Measurements from ENCODE around the gene DNAJC1.
A peak's percentile ranks its signal among the peaks of the same experiment; 100 is the strongest.
"Not testable (repeated sequence)": the region's sequence is repeated elsewhere in the genome, so short reads cannot be mapped to it uniquely, and the experiment has no call there.

The DNAJC1 gene, protein sequence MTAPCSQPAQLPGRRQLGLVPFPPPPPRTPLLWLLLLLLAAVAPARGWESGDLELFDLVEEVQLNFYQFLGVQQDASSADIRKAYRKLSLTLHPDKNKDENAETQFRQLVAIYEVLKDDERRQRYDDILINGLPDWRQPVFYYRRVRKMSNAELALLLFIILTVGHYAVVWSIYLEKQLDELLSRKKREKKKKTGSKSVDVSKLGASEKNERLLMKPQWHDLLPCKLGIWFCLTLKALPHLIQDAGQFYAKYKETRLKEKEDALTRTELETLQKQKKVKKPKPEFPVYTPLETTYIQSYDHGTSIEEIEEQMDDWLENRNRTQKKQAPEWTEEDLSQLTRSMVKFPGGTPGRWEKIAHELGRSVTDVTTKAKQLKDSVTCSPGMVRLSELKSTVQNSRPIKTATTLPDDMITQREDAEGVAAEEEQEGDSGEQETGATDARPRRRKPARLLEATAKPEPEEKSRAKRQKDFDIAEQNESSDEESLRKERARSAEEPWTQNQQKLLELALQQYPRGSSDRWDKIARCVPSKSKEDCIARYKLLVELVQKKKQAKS

GRCh38 chr10:22003177-22003963 lies at the start of gene DNAJC1:
Gene DNAJC1 (minus strand): TSS chr10:22003730. CDS start chr10:22003434, 296 bp downstream.
- DNase-seq: peak; percentile 95 to 97 (median 97)

GRCh38 chr10:22053048-22053447 lies 49.5 kb upstream of the DNAJC1 start:
- DNase-seq: no peak

DNA sequence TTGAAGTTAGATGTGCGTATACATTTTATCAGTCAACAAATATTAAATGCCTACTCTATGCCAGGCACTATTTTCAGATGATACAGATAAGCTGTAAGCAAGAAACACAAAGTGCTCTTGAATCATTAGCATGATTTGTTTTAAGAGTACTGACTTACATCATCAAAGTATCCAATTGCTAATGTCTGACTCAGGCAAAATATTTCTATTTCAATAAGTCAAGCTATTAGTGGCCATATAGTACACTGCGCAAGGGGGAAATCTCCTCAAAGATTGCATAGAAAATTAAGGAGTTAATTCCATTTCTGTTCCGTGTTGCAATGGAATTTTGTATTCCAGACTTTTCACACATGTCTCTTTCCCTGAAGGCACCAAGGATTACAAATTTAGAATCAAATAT lies 46.1 kb upstream of the DNAJC1 start:
- no peak for DNase-seq

GRCh38 chr10:22047812-22048211 lies 44.3 kb upstream of the DNAJC1 start:
- no peak for DNase-seq

GRCh38 chr10:22043327-22043633 lies 39.8 kb upstream of the DNAJC1 start:
- DNase-seq: no peak

DNA sequence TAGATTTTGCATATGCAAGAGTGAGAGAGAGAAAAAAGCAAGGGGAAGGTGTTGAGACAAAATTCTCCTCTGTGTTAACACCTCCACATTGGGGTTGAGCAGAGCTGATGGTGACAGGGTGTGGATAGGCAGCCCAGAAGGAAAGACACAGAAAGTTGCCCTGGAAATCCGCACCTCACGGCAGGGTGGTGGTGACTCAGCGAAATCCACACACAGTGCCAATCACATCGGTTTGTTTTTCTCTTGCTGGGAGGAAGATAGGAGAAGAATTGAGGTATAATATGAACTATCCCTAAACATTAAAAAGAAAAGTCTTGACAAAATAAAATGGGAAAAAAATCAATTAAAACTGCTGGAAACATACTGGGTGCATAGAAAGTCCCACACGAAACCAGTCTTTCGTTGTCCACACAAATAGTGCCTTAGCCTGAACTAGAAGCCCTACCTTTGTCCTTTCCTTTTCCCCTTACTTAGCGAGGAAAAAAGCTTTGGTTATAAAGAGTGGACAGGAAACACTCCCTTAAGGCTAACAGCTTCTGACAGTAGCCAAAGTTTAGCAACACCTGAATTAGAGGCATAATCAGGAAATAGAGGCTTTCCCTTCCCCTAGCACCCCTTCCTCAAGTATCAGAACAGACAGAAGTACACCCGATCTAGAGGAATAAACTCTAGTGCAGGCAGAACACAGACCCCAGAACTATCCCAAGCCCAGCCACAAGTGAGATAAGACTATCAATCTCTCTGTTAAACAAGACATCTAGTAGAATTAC lies 39.2 kb upstream of the DNAJC1 start:
- no peak for DNase-seq

GRCh38 chr10:22034333-22034732 lies 30.8 kb upstream of the DNAJC1 start:
- DNase-seq: no peak

DNA sequence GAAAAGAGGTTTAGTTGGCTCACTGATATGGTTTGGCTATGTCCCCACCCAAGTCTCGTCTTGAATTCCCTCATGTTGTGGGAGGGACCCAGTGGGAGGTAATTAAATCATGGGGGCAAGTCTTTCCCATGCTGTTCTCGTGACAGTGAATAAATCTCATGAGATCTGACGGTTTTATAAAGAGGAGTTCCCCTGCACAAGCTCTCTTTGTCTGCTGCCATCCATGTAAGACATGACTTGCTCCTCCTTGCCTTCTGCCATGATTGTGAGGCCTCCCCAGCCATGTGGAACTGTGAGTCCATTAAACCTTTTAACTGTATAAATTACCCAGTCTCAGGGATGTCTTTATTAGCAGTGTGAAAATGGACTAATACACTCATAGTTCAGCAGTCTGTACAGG lies 28.7 kb upstream of the DNAJC1 start:
- DNase-seq: not testable (repeated sequence)

DNA sequence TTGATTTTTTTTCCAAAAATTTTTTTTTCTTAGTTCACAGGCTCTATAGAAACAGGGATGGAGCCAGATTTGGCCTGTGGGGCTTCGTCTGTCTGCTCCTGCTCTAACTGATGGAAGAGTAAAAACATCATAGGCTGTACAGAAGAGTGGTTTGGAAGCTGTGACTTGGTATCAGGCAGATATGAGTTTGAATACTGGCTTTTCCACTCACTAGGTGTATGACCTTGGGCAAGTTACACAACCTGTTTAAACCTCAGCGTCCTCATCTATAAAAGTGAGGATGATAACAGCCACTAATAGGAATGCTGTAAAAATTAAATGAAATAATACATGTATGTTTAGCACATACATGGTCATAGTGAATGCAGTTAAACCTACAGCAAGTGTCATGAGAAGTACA lies 26.9 kb upstream of the DNAJC1 start:
- no peak for DNase-seq

DNA sequence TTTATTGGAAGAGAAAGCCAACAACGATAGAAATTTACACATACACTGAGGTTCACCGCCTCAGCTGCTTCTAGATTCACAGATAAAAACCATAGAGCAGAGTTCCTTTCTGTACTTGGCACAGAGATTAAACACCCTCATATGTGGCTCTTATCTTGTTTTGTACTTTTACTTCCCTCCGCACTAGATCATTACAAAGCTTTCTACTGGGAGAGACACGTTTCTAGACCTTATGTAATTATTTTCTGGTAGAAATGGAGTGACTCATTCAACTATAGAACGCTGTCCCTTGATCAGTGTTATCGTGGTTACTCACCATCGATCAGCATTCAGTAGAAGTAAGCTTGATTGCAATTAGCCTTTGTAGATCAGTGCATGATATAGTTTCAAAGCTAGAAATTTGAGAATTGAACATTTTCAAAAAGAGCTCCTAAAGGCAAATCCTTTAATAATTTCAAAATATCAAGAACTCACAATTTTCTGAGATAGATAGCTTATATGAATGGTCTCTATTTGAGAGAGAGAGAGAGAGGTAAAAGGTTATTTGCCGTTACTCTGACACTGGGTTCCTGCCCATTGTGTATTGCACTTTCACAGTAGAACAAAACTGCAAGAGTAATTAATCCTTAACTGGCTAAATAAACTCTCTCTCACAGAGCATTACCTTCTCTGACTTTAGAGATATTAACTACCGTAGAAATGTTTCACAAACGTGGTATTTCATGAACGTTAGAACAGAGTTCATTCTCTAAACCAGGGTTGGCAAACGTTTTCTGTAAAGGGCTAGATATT lies 26.1 kb upstream of the DNAJC1 start:
- DNase-seq: no peak

DNA sequence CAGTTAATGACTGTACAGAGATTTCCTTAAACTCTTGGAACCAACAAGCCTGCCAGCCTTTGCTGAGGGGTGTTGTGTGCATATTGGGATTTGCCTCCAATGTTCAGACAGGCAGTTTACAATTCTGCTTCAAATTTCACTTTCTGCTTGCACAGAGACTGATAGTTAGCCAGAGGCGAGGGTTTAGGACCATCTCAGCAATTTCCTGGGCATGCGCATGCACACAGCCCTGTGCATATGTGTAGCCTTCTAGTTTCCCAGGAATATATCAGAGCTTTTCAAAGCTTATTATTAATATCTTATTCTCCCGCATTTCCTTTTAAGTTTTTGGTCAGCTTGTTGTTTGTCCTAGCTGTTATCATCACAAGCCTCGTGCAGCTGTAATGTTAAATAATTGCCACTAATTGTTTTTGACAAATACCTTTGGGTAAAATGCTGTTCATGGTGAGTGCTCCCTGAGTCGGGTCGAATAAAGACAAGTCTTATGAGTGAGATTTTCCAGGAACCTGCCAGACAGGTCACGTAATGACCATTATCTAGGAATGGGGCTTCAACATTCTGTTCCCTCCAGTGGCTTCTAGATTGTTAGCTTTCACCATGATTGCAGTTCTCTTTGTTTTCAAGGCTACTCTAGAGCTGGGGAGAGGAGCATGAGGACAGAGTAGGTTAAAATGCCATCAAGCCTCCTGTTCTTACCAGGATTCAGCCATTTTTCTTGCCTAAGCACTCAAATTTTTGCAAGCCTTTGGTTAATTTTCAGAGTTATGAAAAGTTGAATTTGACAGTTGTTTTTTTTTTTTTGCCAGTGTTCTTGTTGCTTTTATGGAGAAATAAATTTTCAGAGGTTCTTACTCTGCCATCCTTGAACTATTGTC lies 24.1 kb upstream of the DNAJC1 start:
- DNase-seq: no peak

DNA sequence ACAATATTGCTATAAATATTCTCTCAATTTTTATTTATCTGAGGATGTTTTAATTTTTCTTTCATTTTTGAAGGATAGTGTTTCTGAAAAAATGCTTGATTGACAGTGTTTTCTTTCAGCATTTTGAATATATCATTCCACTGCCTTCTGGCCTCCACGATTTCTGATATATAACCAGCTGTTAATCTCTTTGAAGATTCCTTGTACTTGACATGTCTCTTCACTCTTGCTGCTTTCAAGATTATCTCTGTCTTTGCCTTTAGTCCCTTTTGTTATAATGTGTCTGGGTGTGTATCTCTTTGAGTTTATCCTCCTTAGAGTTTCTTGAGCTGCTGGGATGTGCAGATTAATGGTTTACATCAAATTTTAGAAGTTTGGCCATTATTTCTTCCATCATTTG lies 22.8 kb upstream of the DNAJC1 start:
- no peak for DNase-seq

GRCh38 chr10:22023508-22023907 lies 20.0 kb upstream of the DNAJC1 start:
- no peak for DNase-seq

- peak; percentile 72 to 78 (median 72) for DNase-seq
Observed at GRCh38 chr10:22022257-22023032, 18.9 kb upstream of the DNAJC1 start.

DNA sequence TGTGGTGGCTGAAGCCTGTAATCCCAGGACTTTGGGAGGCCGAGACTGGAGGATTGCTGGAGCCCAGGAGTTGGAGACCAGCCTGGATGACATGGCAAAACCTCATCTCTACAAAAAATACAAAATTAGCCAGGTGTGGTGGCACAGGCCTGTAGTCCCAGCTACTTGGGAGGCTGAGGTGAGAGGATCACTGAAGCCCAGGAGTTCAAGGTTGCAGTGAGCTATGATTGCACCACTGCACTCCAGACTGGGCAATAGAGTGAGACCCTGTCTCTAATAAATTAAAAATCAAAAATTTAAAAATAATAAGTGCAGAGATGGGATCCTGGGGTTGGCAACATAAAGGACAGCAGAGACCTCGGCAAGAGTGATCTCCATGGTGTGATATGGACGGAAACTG lies 17.6 kb upstream of the DNAJC1 start:
- DNase-seq: not testable (repeated sequence)

DNA sequence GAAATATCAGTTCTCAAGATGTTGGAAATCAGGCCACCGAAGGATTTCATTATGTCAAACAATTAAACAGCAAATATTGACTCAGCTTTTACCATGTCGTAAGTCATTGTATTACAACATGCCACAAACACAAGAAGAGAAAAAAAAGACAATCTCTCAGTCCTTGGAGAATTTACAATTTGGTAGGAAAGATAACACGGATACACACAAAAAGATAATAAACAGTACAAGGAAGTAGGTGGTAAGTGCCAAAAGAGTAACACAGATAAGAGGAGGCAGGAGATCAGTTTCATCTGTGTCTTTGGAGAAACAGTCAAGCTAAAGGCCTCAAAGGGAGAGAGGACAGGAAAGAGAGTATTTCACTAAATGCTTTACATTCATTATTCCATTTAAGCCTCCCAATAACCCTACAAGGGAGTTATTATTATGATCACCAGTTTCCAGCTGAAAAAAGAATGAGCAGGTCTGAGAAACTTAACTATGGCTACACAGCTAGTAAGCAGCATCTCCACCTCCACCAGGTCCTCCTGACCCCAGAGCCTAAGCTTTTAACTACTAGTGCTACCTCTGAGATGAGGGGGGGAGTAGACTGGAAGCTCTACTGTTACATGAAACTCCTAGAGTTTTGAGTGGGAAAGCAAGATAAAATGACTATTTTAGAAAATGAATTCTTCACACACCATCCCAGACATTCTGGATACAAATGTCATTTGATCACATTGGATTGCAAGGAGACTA lies 13.9 kb upstream of the DNAJC1 start:
- DNase-seq: no peak

DNA sequence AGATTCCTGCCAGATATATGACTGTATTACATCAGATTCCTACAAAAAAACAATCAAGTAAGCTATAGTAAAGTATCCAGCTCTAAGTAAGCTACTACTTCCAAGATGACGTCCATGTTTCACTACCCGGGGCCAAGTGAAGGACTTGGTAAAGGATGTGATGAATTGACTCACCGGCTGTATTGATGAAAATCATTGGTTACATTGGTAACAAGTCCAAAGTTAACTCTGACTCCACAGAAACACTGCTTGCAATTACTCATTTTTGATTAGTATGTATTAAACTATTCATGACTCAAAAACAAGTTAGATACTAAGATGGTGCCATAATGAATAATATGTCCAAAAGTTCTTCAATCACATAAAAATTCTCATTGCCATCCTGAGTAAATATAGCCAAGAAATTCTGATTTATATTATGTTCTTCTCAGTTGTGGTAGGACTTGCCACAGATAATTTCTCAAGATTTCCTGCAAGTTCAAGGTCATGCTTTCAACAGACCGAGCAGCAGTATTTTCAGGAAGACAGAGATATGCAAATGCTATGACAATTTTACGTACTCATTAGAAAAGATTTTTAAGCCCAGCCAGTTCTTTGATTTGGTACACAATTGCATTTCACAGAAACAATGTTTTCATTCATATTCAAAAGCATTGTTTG lies 12.6 kb upstream of the DNAJC1 start:
- DNase-seq: no peak

GRCh38 chr10:22010973-22011408 lies 7.5 kb upstream of the DNAJC1 start:
- DNase-seq: peak; percentile 21 to 78 (median 72)

- no peak for DNase-seq
Observed at GRCh38 chr10:22010539-22010938, 7.0 kb upstream of the DNAJC1 start.
